Measurements from ENCODE around the gene CCDC184. TPM values are rescaled to one million over a fixed set of nuclear protein-coding genes. Genes with fewer than 3 reads are reported as not detected.
"Not testable (repeated sequence)": the region's sequence is repeated elsewhere in the genome, so short reads cannot be mapped to it uniquely, and the experiment has no call there.

The CCDC184 gene
- total RNA-seq, 1 experiment from 2014 or later = 0.12 TPM

DNA sequence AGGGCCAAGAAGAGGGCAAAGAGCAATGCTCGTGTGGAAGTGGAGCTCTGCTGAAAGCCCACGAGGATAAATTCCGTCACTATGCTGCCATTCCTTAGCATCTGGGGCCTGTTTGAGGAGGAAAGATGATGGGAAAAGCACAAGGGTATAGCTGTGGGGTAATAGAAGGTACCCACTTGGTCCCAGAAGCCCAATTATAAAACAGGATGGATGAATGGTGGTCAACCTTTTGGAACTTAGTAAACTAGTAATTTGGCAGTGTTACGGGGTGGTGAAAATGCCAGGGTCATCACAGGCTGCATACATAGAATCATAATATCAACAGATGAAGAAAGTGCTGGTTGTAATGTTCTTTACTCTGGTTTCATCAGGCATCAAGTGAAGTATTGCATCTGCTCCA, 19.7 kb downstream of the CCDC184 start, which contains the start of gene OR10AD1:
Gene OR10AD1 (minus strand): TSS at position 101 of the 400 bp plus-strand sequence. CDS start 0 bp downstream, at position 101.
- DNase-seq (ENCODE audit: low read depth) = no peak

DNA sequence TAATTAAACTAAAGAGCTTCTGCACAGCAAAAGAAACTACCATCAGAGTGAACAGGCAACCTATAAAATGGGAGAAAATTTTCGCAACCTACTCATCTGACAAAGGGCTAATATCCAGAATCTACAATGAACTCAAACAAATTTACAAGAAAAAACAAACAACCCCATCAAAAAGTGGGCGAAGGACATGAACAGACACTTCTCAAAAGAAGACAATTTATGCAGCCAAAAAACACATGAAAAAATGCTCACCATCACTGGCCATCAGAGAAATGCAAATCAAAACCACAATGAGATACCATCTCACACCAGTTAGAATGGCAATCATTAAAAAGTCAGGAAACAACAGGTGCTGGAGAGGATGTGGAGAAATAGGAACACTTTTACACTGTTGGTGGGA, 26.1 kb downstream of the CCDC184 start:
- DNase-seq (ENCODE audit: low read depth) = not testable (repeated sequence)

DNA sequence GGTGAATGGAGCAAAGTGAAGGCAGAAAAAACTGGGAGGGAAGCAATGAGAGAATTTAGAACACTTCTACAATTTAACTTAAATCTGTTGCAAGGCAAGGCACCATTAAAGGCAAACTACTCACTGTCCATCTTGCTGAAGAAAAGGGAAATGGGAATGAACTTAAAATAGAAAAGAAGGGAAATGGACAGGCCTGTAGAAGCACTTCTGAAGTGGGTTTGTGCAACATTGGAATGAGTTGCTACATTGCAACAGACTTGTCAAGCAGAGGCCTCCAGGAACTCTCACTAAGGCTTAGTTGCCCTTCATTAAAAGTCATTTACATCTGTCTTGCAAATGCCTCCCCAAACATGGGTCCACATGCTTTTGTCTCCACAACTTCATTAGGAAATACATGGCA, 33.3 kb downstream of the CCDC184 start:
- no peak for DNase-seq (ENCODE audit: low read depth)

DNA sequence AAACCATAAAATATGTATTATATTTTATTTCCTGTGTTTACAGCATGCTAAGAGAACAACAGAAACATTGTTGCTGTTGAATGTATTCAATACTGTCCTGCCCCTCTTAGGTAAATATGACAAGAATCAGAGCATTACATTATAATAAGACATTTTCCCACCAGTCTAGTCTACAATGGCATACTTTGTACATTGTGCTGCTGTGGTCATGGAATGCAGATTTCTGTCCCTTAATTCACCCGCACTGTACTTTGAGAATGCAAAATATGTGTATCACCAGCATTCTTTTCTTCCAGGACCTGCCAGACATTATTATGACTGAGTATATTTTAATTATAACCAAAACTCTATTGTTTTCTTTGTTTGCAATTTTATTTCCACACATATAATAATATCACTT, 36.2 kb downstream of the CCDC184 start:
- DNase-seq (ENCODE audit: low read depth) = no peak

DNA sequence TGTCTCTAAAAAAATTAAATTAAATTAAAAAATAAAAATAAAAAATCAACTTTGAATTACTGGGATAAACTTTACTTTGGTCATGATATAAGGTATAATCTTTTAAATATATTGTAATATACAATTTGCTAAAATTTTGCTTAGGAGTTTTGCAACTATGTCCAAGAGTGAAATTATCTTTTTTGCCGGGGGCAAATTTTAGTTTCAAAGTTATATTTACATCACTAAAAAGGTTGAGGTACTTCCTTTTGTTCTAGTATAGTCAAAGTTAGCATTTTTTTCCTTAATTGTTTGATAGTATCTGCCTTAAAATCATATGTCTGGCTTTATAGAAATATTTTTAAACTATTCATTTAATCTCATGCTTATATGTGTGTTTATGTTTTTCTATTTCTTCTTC, 37.3 kb downstream of the CCDC184 start:
- DNase-seq (ENCODE audit: low read depth) = no peak

DNA sequence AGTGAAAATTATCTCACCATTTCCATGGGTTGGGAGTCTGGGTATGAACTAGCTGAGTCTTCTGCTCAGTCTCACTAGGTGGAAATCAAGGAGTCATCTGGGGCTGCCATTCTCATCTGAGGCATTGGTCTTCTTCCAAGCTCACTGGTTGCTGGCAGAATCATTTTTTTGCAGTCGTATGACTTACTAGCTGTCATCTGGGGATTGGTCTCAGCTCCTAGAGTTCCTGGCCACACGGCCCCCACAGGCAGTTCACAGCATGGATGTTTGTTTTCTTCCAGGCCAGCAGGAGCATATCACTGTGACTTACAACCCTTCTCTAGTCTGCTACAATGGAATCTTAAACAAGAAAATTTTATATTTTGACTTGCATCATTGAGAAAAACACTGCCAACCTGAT, 38.2 kb downstream of the CCDC184 start:
- DNase-seq (ENCODE audit: low read depth) = no peak

DNA sequence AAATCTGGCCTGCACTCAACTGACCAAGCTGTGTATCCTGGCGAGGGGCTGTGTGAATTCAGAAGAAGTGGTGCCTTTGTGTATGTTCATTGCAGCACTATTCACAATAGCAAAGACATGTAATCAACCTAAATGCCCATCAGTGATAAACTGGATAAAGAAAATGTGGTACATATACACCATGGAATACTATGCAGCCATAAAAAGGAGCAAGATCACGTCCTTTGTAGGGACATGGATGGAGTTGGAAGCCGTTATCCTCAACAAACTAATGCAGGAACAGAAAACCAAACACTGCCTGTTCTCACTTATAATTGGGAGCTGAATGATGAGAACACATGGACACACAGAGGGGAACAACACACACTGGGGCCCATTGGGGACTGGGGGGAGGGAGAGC, 41.1 kb downstream of the CCDC184 start:
- DNase-seq (ENCODE audit: low read depth) = not testable (repeated sequence)

DNA sequence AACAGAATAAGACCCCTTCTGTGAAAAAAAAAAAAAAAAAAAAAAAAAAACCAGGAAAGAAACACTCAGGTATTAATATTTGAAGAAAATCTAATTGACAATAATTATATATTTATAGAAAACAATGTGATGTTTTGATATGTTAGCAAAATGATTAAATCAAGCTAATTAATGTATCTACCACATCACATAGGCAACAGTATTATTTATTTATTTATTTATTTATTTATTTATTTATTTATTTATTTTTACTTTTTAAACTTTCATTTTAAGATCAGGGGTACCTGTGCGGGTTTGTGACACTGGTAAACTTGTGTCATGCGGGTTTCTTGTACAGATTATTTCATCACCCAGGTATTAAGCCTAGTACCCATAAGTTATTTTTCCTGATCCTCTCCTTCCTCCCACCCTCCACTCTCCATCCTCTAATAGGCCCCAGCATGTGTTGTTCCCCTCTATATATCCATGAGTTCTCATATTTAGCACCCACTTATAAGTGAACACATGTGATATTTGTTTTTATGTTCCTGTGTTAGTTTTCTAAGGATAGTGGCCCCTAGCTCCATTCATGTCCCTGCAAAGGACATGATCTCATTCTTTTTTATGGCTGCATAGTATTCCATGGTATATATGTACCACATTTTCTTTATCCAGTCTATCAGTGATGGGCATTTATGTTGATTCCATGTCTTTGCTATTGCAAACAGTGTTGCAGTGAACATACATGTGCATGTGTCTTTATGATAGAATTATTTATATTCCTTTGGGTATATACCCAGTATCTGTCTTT, 47.9 kb downstream of the CCDC184 start:
- not testable (repeated sequence) for DNase-seq (ENCODE audit: low read depth)

Other genes starting within 250 kb of the CCDC184 start
- gene TMEM106C, start 220.0 kb upstream of the CCDC184 start, total RNA-seq (2014; rRNA removed; shearing (Covaris generic)) = 282 and 530 TPM in 2 replicates
- gene COL2A1, start 179.2 kb upstream of the CCDC184 start, total RNA-seq (2014; rRNA removed; shearing (Covaris generic)) = 0.25 TPM in 1 of 2 replicates, not detected in the other
- gene SENP1, start 77.6 kb upstream of the CCDC184 start, total RNA-seq (2014; rRNA removed; shearing (Covaris generic)) = 25.9 and 37.4 TPM in 2 replicates
- 23.0 and 38.8 TPM in 2 replicates for gene PFKM, start 64.3 kb upstream of the CCDC184 start, total RNA-seq (2014; rRNA removed; shearing (Covaris generic))
- 23.9 and 43.6 TPM in 2 replicates for gene ASB8, start 26.1 kb upstream of the CCDC184 start, total RNA-seq (2014; rRNA removed; shearing (Covaris generic))
- gene OR10AD1, start 19.6 kb downstream of the CCDC184 start, total RNA-seq (2014; rRNA removed; shearing (Covaris generic)) = not detected in 2 replicates
- gene ZNF641, start 167.3 kb downstream of the CCDC184 start, total RNA-seq (2014; rRNA removed; shearing (Covaris generic)) = 3.9 and 7.8 TPM in 2 replicates

Data from M059J (cell line).